H9 (cell line): Measurements from ENCODE around the gene ELOVL2. TPM values are rescaled to one million over a fixed set of nuclear protein-coding genes. Genes with fewer than 3 reads are reported as not detected.

Experiments used
- DNase-seq: peaks from one replicate; pipeline ENCODE4 v3.0.0-alpha.2; 2017
- H2AFZ ChIP-seq: one replicate; pipeline ENCODE4 v1.6.1; 2013; ENCODE audit warnings: mild to moderate bottlenecking, low read length, control low read depth, moderate library complexity
- H2AK5ac ChIP-seq: 2 replicates; pipeline ENCODE4 v1.6.1; 2013; ENCODE audit warnings: low read length, control low read depth, mixed read lengths; ENCODE audit not compliant: insufficient read length
- H2BK120ac ChIP-seq: one replicate; pipeline ENCODE4 v1.6.1; 2013; ENCODE audit warnings: low read depth, mild to moderate bottlenecking, low read length, control low read depth, inconsistent platforms; ENCODE audit not compliant: poor library complexity, severe bottlenecking
- H2BK12ac ChIP-seq: 2 replicates; pipeline ENCODE4 v1.6.1; 2013; ENCODE audit warnings: low read length, control low read depth, mixed read lengths, low read depth; ENCODE audit not compliant: insufficient read length
- H2BK15ac ChIP-seq: 2 replicates; pipeline ENCODE4 v1.6.1; 2013; ENCODE audit warnings: low read depth, low read length, control low read depth
- H2BK20ac ChIP-seq: one replicate; pipeline ENCODE4 v1.6.1; 2013; ENCODE audit warnings: low read depth, mild to moderate bottlenecking, low read length, control low read depth, inconsistent platforms; ENCODE audit not compliant: poor library complexity, severe bottlenecking
- H2BK5ac ChIP-seq: 2 replicates; pipeline ENCODE4 v1.6.1; 2013; ENCODE audit warnings: low read length, control low read depth, mixed read lengths; ENCODE audit not compliant: insufficient read length
- H3K14ac ChIP-seq: 2 replicates; pipeline ENCODE4 v1.6.1; 2013; ENCODE audit warnings: low read length, control low read depth; ENCODE audit not compliant: insufficient read depth
- H3K18ac ChIP-seq: 2 replicates; pipeline ENCODE4 v1.6.1; 2013; ENCODE audit warnings: low read depth, mild to moderate bottlenecking, mixed read lengths, low read length, control low read depth; ENCODE audit not compliant: insufficient read length
- H3K23ac ChIP-seq: 2 replicates; pipeline ENCODE4 v1.6.1; 2013; ENCODE audit warnings: low read length, control low read depth, mixed read lengths, low read depth; ENCODE audit not compliant: insufficient read length
- H3K23me2 ChIP-seq: 2 replicates; pipeline ENCODE4 v1.6.1; 2013; ENCODE audit warnings: low read depth, mild to moderate bottlenecking, mixed read lengths, low read length, control low read depth; ENCODE audit not compliant: insufficient read length, poor library complexity, severe bottlenecking
- H3K27ac ChIP-seq: 2 replicates; pipeline ENCODE4 v1.5.1; 2013; ENCODE audit warnings: low read length, control low read depth, mixed read lengths, low read depth; ENCODE audit not compliant: insufficient read length
- H3K27me3 ChIP-seq: 2 replicates; pipeline ENCODE4 v1.6.1; 2013; ENCODE audit warnings: low read length, control low read depth, inconsistent platforms; ENCODE audit not compliant: insufficient read depth
- H3K4ac ChIP-seq: 2 replicates; pipeline ENCODE4 v1.6.1; 2013; ENCODE audit warnings: low read depth, mild to moderate bottlenecking, control low read depth, inconsistent platforms, low read length, moderate library complexity
- H3K4me1 ChIP-seq: 2 replicates; pipeline ENCODE4 v1.6.1; 2013; ENCODE audit warnings: low read length, control low read depth, inconsistent platforms; ENCODE audit not compliant: insufficient read depth
- H3K4me2 ChIP-seq: 2 replicates; pipeline ENCODE4 v1.6.1; 2013; ENCODE audit warnings: low read length, control low read depth, mixed read lengths; ENCODE audit not compliant: insufficient read length, insufficient read depth
- H3K56ac ChIP-seq: 2 replicates; pipeline ENCODE4 v1.6.1; 2013; ENCODE audit warnings: low read depth, mild to moderate bottlenecking, mixed read lengths, low read length, control low read depth; ENCODE audit not compliant: insufficient read length
- H3K79me1 ChIP-seq: 2 replicates; pipeline ENCODE4 v1.6.1; 2013; ENCODE audit warnings: low read depth, mild to moderate bottlenecking, moderate library complexity, low read length, control low read depth, inconsistent platforms; ENCODE audit not compliant: insufficient read depth, poor library complexity, severe bottlenecking
- H3K79me2 ChIP-seq: 2 replicates; pipeline ENCODE4 v1.6.1; 2013; ENCODE audit warnings: low read length, control low read depth, inconsistent platforms; ENCODE audit not compliant: insufficient read depth
- H3K9ac ChIP-seq: 2 replicates; pipeline ENCODE4 v1.6.1; 2013; ENCODE audit warnings: low read length, control low read depth, mixed read lengths; ENCODE audit not compliant: insufficient read length; ENCODE audit errors: extremely low read depth
- H3K9me3 ChIP-seq: one replicate; pipeline ENCODE4 v1.6.1; 2013; ENCODE audit warnings: low read depth, low read length, inconsistent platforms; ENCODE audit not compliant: control insufficient read depth
- H3T11ph ChIP-seq: one replicate; pipeline ENCODE4 v1.6.1; 2013; ENCODE audit warnings: mild to moderate bottlenecking, low read length, control low read depth, inconsistent platforms
- H4K20me1 ChIP-seq: one replicate; pipeline ENCODE4 v1.6.1; 2013; ENCODE audit not compliant: control insufficient read depth, insufficient read length, insufficient read depth
- H4K5ac ChIP-seq: 2 replicates; pipeline ENCODE4 v1.6.1; 2013; ENCODE audit warnings: low read depth, mild to moderate bottlenecking, mixed read lengths, low read length, control low read depth; ENCODE audit not compliant: insufficient read length
- H4K8ac ChIP-seq: replicated peaks from 2 replicates; pipeline ENCODE4 v1.6.1; 2013; ENCODE audit warnings: low read length, control low read depth, mixed read lengths, low read depth; ENCODE audit not compliant: insufficient read length
- H4K91ac ChIP-seq: 2 replicates; pipeline ENCODE4 v1.6.1; 2013; ENCODE audit warnings: low read depth, mild to moderate bottlenecking, moderate library complexity, mixed read lengths, low read length, control low read depth; ENCODE audit not compliant: insufficient read length
- H3K27ac Mint-ChIP-seq, 3 experiments: 2 replicates in 2 of 3; 3 replicates in 1 of 3; pipeline ENCODE4 v1.8.0; 2020 to 2021; ENCODE audit warnings: mixed read lengths in 3 of 3, mild to moderate bottlenecking in 1 of 3, moderate library complexity in 1 of 3
- H3K27me3 Mint-ChIP-seq: 2 replicates; pipeline ENCODE4 v1.8.0; 2021; ENCODE audit warnings: low read depth, mild to moderate bottlenecking, moderate library complexity, mixed read lengths
- H3K36me3 Mint-ChIP-seq, 3 experiments: 2 replicates in 2 of 3; 3 replicates in 1 of 3; pipeline ENCODE4 v1.8.0; 2020 to 2021; ENCODE audit warnings: low read depth in 3 of 3, mixed read lengths in 3 of 3; ENCODE audit not compliant: insufficient read depth in 1 of 3
- H3K4me1 Mint-ChIP-seq, 2 experiments: 2 replicates each; pipeline ENCODE4 v1.8.0; 2020; ENCODE audit warnings: mixed read lengths in 2 of 2
- H3K4me3 Mint-ChIP-seq, 2 experiments: 2 replicates in 1 of 2; 3 replicates in 1 of 2; pipeline ENCODE4 v1.8.0; 2020 to 2021; ENCODE audit warnings: mild to moderate bottlenecking in 2 of 2, mixed read lengths in 2 of 2, moderate library complexity in 1 of 2
- H3K9me3 Mint-ChIP-seq, 2 experiments: 2 replicates in 1 of 2; 3 replicates in 1 of 2; pipeline ENCODE4 v1.8.0; 2020; ENCODE audit warnings: mild to moderate bottlenecking in 2 of 2, mixed read lengths in 2 of 2, moderate library complexity in 1 of 2
- CTCF ChIP-seq: fragments of 200-600 bp; sonication (generic); conservative IDR thresholded peaks from 3 replicates; pipeline ENCODE4 v1.8.0; 2021; ENCODE audit warnings: antibody characterized with exemption, mild to moderate bottlenecking
- WGBS: extraction: QIAGEN DNeasy Blood & Tissue Kit; methylation state at CpG from one replicate; pipeline ENCODE4 v1.1.7; 2013; ENCODE audit warnings: missing lambda C conversion rate, low lambda C conversion rate, mixed read lengths; ENCODE audit not compliant: insufficient read length; ENCODE audit errors: extremely low coverage; 5-methylcytosine and 5-hydroxymethylcytosine counted together
- total RNA-seq: library from RNA; stranded (reverse); gene quantifications from 2 replicates; pipeline ENCODE4 v1.2.1, GENCODE V29; 2021

ELOVL2 gene
- total RNA-seq, 1 experiment from 2014 or later: 0.57 TPM

GRCh38 chr6:11069760-11070159, 25.7 kb upstream of the ELOVL2 start:
- Histone ChIP-seq H3K9me3 (no peaks in the 10 kb centered on the region), H3K56ac (no peak overlapping the region), H3T11ph (no peak overlapping the region), H2BK120ac (no peak overlapping the region), H3K18ac (no peak overlapping the region), H3K79me2 (no peaks in the 10 kb centered on the region), H3K27ac (no peak overlapping the region), H3K23ac (no peak overlapping the region), H4K5ac (no peak overlapping the region), H3K27me3 (no peaks in the 10 kb centered on the region), H3K4me1 (no peaks in the 10 kb centered on the region; the same call in 1 of the 2 replicates), H2AK5ac (no peak overlapping the region), H3K14ac (no peak overlapping the region), H4K20me1 (no peaks in the 10 kb centered on the region), H4K8ac (no peak overlapping the region), H3K23me2 (no peaks in the 10 kb centered on the region), H2BK15ac (no peak overlapping the region), H2BK20ac (no peak overlapping the region), H3K4me2 (no peak overlapping the region), H3K4ac (no peak overlapping the region), H3K9ac (no peak overlapping the region), H2AFZ (no peak overlapping the region), H2BK5ac (no peak overlapping the region), H2BK12ac (no peak overlapping the region), H4K91ac (no peak overlapping the region), H3K79me1 (no peaks in the 10 kb centered on the region)
- Mint-ChIP-seq H3K27me3 (no peaks in the 10 kb centered on the region), H3K36me3 (no peaks in the 10 kb centered on the region), H3K4me1 (peaks cover 3 to 6% of the 10 kb centered on the region in 2 experiments; a peak in 3 of 4 replicates), H3K27ac (no peak overlapping the region), H3K9me3 (no peaks in the 10 kb centered on the region), H3K4me3 (no peak overlapping the region)
- WGBS: no CpG with 5 or more reads among the region's 2 CpGs
- TF ChIP-seq CTCF: no peak
- no peak for DNase-seq
